ELR (cell line): ENCODE measurements around the gene KCTD19.
A peak's percentile ranks its signal among the peaks of the same experiment; 100 is the strongest.

ENCODE experiments used
- DNase-seq: peaks from one replicate; pipeline ENCODE4 v3.0.0-alpha.2; 2015; ENCODE audit warnings: low read depth

The KCTD19 gene

DNA sequence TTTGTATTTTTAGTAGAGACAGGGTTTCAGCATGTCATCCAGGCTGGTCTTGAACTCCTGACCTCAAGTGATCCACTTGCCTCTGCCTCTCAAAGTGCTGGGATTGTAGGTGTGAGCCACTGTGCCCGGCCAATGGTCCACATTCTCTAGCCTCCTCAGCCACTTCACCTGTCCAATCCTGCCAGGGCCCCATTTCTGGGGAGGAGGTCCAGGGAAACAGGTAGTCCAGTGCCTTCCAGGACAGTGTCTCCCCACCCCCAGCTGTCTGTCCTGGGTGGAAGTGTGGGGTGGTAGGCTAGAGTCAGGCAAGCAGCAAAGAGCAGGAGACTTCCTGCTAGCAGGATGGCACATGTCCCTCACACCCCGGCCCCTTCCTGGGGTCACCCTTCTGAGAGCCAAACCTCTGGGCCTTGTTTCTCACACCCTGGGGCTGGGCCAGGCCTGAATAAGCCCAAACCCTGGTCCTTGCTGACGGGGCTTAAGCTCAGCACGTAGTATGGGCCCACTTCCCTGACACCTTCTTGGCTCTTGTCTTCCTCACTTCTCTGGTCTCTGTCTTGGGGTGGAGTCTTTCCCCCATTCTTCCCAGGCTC, 84.3 kb downstream of the KCTD19 start:
- DNase-seq = no peak

DNA sequence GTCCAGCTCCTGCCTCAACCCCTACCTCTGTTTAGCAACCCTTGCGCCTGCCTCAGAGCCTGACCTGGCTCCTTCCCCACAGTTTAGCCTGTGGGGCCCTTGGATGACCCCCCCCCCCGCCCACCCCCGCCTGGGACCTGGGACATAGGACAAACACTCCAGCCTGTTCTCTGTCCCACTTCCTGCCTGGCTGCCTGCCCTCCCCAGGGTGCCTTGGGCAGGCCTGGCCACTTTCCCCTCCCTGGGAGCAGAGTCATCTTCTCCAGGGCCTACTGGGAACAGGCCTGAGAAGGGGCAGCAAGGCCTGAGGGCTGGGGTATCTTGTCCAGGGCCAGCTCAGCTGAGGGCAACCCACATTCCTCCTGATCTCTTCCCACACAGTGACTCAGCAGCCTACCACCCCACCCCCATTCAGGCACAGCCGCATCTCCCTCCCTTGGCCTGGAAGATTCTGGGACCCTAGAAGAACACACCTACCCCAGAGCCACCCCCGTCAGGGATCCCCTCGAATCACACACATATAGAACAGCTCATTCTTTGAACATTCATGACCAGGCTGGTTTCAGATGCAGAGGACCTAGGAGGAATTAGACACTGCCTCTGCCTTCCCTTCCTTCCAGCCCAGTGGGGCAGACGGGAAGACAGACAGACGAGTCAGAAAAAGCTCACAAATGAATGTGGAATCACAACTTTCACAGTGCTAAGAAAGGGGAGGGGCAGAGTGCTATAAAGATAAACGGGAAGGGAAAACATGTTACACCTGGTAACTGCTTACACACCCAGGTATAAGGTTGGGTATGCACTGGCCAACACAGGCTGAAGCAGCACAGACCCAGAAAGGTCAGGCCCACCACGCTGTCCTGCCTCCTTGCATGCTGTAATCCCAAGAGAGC, 85.3 kb downstream of the KCTD19 start:
- DNase-seq = peak; percentile 93

DNA sequence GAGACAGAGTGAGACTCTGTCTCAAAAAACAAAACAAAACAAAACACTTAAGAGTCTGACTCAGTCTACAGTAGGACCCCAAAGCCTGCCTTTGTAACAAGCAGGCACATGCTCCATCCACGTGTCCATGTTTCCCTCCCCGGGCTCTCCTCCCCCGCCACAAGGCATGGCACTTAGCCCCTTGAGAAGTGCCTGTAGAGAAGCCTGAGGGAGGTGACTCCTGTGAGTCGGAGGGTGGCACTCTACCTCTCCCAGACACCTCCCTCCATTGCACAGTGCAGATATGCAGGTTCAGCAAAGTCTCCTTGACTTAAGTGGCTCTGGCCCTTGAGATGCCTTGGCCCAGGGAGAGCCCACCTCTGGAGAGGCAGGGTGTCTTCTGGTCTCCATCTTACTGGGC, 86.0 kb downstream of the KCTD19 start:
- DNase-seq = peak; percentile 45
